ENCODE results near the gene TFDP2. TPM values are rescaled to one million over a fixed set of nuclear protein-coding genes. Genes with fewer than 3 reads are reported as not detected.

Gene TFDP2
- total and polyA plus RNA-seq, 7 donors, result 5.5 to 46.9 (median 29.7) TPM

- intact Hi-C loops (cut with DNase I), result no loop called here
- DNase-seq (no peak), ATAC-seq (peak in 1 of 4 donors; percentile 50)
- 8 to 14% (median 10%) methylated on average over 3 of the region's 3 CpGs for WGBS, 3 donors
- no peak for TF ChIP-seq CTCF (IDR thresholded peaks at IDR 0.05)
- Histone ChIP-seq H3K4me1 (peaks cover 22% of the 10 kb centered on the region), H3K27me3 (ENCODE audit: insufficient read depth in 3 of 3, low read length in 2 of 3) (no peaks in the 10 kb centered on the region), H3K4me3 (peak overlapping the region; percentile 63), H3K9me3 (no peaks in the 10 kb centered on the region), H3K27ac (peak overlapping the region; percentile 59), H3K36me3 (ENCODE audit: insufficient read depth in 1 of 2, low read depth in 1 of 2) (no peaks in the 10 kb centered on the region)
Observed at GRCh38 chr3:142027300-142027699, 122.0 kb downstream of the TFDP2 start.

- Histone ChIP-seq H3K27me3 (ENCODE audit: insufficient read depth in 3 of 3, low read length in 2 of 3) (no peaks in the 10 kb centered on the region), H3K4me3 (peak overlapping the region; percentile 63), H3K4me1 (peaks cover 25% of the 10 kb centered on the region), H3K36me3 (ENCODE audit: insufficient read depth in 1 of 2, low read depth in 1 of 2) (no peaks in the 10 kb centered on the region), H3K9me3 (no peaks in the 10 kb centered on the region), H3K27ac (no peak overlapping the region)
- 80 to 82% (median 81%) methylated on average over 2 of the region's 2 CpGs for WGBS, 3 donors
- intact Hi-C loops (cut with DNase I), result no loop called here
- no peak for ATAC-seq
- DNase-seq, result no peak
- no peak for TF ChIP-seq CTCF (IDR thresholded peaks at IDR 0.05)
Observed at GRCh38 chr3:142026333-142026732, 123.0 kb downstream of the TFDP2 start.

- intact Hi-C loops (cut with DNase I), result no loop called here
- 73 to 94% (median 84%) methylated on average over 1 of the region's 1 CpG for WGBS, 3 donors
- Histone ChIP-seq H3K36me3 (ENCODE audit: insufficient read depth in 1 of 2, low read depth in 1 of 2) (no peaks in the 10 kb centered on the region), H3K4me3 (no peak overlapping the region), H3K27ac (peak overlapping the region; percentile 69), H3K27me3 (ENCODE audit: insufficient read depth in 3 of 3, low read length in 2 of 3) (no peaks in the 10 kb centered on the region), H3K9me3 (no peaks in the 10 kb centered on the region), H3K4me1 (peaks cover 29% of the 10 kb centered on the region)
- peak in 1 of 4 donors; percentile 29 for ATAC-seq
- peak; percentile 18 for TF ChIP-seq CTCF (IDR thresholded peaks at IDR 0.05)
- DNase-seq, result no peak
Observed at GRCh38 chr3:142022381-142022780, 127.0 kb downstream of the TFDP2 start.

- H3K9me3 ChIP-seq, result no peaks in the 10 kb centered on the region
- intact Hi-C loops (cut with DNase I), result no loop called here
- 18 to 36% (median 30%) methylated on average over 2 of the region's 2 CpGs for WGBS, 3 donors
- ATAC-seq (peak in 1 of 4 donors; percentile 33), DNase-seq (no peak)
- peak overlapping the region; percentile 69 for H3K27ac ChIP-seq
- H3K4me3 ChIP-seq, result no peak overlapping the region
- no peaks in the 10 kb centered on the region for H3K36me3 ChIP-seq (ENCODE audit: insufficient read depth in 1 of 2, low read depth in 1 of 2)
- peaks cover 24% of the 10 kb centered on the region for H3K4me1 ChIP-seq
- no peaks in the 10 kb centered on the region for H3K27me3 ChIP-seq (ENCODE audit: insufficient read depth in 3 of 3, low read length in 2 of 3)
- TF ChIP-seq CTCF (IDR thresholded peaks at IDR 0.05), result no peak
Observed at GRCh38 chr3:142021127-142021526, 128.2 kb downstream of the TFDP2 start.

GRCh38 chr3:142019794-142020320 is 129.5 kb downstream of the TFDP2 start:
- intact Hi-C loops (cut with DNase I), result no loop called here
- ATAC-seq, result peak; percentile 89 to 97 (median 95)
- Histone ChIP-seq H3K27me3 (ENCODE audit: insufficient read depth in 3 of 3, low read length in 2 of 3) (no peaks in the 10 kb centered on the region), H3K27ac (peak overlapping the region; percentile 69), H3K36me3 (ENCODE audit: insufficient read depth in 1 of 2, low read depth in 1 of 2) (no peaks in the 10 kb centered on the region), H3K4me1 (peaks cover 24% of the 10 kb centered on the region), H3K9me3 (no peaks in the 10 kb centered on the region), H3K4me3 (no peak overlapping the region)
- peak in 1 of 2 donors; percentile 55 for DNase-seq
- no peak for TF ChIP-seq CTCF (IDR thresholded peaks at IDR 0.05)
- 11 to 14% (median 11%) methylated on average over 2 of the region's 2 CpGs for WGBS, 3 donors

Measured in psoas muscle (tissue), 8 donors.